Brain microvascular endothelial cell (primary cell): ENCODE data around the gene TP53BP2.

Experiments used
- DNase-seq: peaks from one replicate; pipeline ENCODE4 v3.0.0-alpha.2; 2020
- H3K27ac ChIP-seq: fragments of 250-450 bp; sonication (Bioruptor Pico); 2 replicates; pipeline ENCODE4 v1.5.1; 2020; ENCODE audit warnings: mild to moderate bottlenecking, moderate library complexity
- H3K27me3 ChIP-seq: fragments of 250-450 bp; sonication (Bioruptor Pico); replicated peaks from 2 replicates; pipeline ENCODE4 v1.5.1; 2020; ENCODE audit warnings: mild to moderate bottlenecking
- H3K36me3 ChIP-seq: fragments of 250-450 bp; sonication (Bioruptor Pico); replicated peaks from 2 replicates; pipeline ENCODE4 v1.5.1; 2020; ENCODE audit warnings: mild to moderate bottlenecking
- H3K4me3 ChIP-seq: 2 replicates; pipeline ENCODE4 v1.5.1; 2011; ENCODE audit warnings: low read depth, mild to moderate bottlenecking, control low read depth, low read length, moderate library complexity
- CTCF ChIP-seq: IDR thresholded peaks from 2 replicates; pipeline ENCODE4 v1.5.1; 2011; ENCODE audit warnings: low read depth, mild to moderate bottlenecking, moderate library complexity, low read length, control low read depth, inconsistent platforms; ENCODE audit errors: missing control alignments
- in situ Hi-C: cut with HindIII; loops from 2 replicates; pipeline ENCODE4 v1.10.0; 2017; ENCODE audit warnings: low sequenced_read_pairs, low pct_ligation_motif_present

The TP53BP2 gene

GRCh38 chr1:223755992-223756775, 89.6 kb downstream of the TP53BP2 start:
- in situ Hi-C loops = no loop called here
- Histone ChIP-seq H3K27ac (no peak overlapping the region), H3K36me3 (peaks cover 98% of the 10 kb centered on the region), H3K4me3 (no peak overlapping the region), H3K27me3 (no peaks in the 10 kb centered on the region)
- DNase-seq = no peak
- no peak for TF ChIP-seq CTCF

- Histone ChIP-seq H3K36me3 (peaks cover 99% of the 10 kb centered on the region), H3K27me3 (no peaks in the 10 kb centered on the region), H3K27ac (no peak overlapping the region), H3K4me3 (no peak overlapping the region)
- DNase-seq = no peak
- in situ Hi-C loops = no loop called here
- no peak for TF ChIP-seq CTCF
Observed at GRCh38 chr1:223755432-223755792, 90.3 kb downstream of the TP53BP2 start.

GRCh38 chr1:223754681-223755431, 90.9 kb downstream of the TP53BP2 start:
- in situ Hi-C loops = no loop called here
- TF ChIP-seq CTCF = no peak
- Histone ChIP-seq H3K4me3 (no peak overlapping the region), H3K27me3 (no peaks in the 10 kb centered on the region), H3K36me3 (peaks cover 99% of the 10 kb centered on the region), H3K27ac (no peak overlapping the region)
- DNase-seq = no peak

- in situ Hi-C loops = no loop called here
- H3K36me3 ChIP-seq = peaks cover 95% of the 10 kb centered on the region
- no peak overlapping the region for H3K27ac ChIP-seq
- DNase-seq = no peak
- no peak overlapping the region for H3K4me3 ChIP-seq
- TF ChIP-seq CTCF = no peak
- H3K27me3 ChIP-seq = no peaks in the 10 kb centered on the region
Observed at GRCh38 chr1:223752721-223753515, 92.8 kb downstream of the TP53BP2 start.

- DNase-seq = no peak
- H3K4me3 ChIP-seq = no peak overlapping the region
- no peak for TF ChIP-seq CTCF
- in situ Hi-C loops = no loop called here
- no peak overlapping the region for H3K27ac ChIP-seq
- peaks cover 97% of the 10 kb centered on the region for H3K36me3 ChIP-seq
- H3K27me3 ChIP-seq = no peaks in the 10 kb centered on the region
Observed at GRCh38 chr1:223751696-223752095, 94.1 kb downstream of the TP53BP2 start.
